ENCODE measurements around the gene PPM1F. TPM values are rescaled to one million over a fixed set of nuclear protein-coding genes. Genes with fewer than 3 reads are reported as not detected.

Gene PPM1F
- total and polyA plus RNA-seq, 2 experiments from 2014 or later: 15.1 to 41.6 TPM

- no peaks in the 10 kb centered on the region for H3K9me2 ChIP-seq (ENCODE audit: insufficient read depth)
- no peak overlapping the region for H2AFZ ChIP-seq
- peaks cover 52% of the 10 kb centered on the region for H3K79me2 ChIP-seq (ENCODE audit: insufficient read depth)
- H3K4me2 ChIP-seq (ENCODE audit: unreplicated experiment): no peak overlapping the region
- no peaks in the 10 kb centered on the region for H3K36me3 ChIP-seq (ENCODE audit: low read depth)
- H4K20me1 ChIP-seq (ENCODE audit: insufficient read depth): no peaks in the 10 kb centered on the region
- H3K9me3 ChIP-seq (ENCODE audit: low read depth): no peaks in the 10 kb centered on the region
- TF ChIP-seq EZH2phosphoT487 (IDR thresholded peaks at IDR 0.05; ENCODE audit: insufficient read depth, low read depth) (no peak), EZH2 (IDR thresholded peaks at IDR 0.05; ENCODE audit: insufficient read depth, poor library complexity, severe bottlenecking) (no peak)
- H3K4me3 ChIP-seq: no peak overlapping the region
- H3K27me3 ChIP-seq (replicated peaks; ENCODE audit: insufficient read depth): no peaks in the 10 kb centered on the region
- 87 to 88% methylated on average over 7 of the region's 7 CpGs for WGBS, 2 experiments (ENCODE audit: low coverage in 1 of 2, low lambda C conversion rate in 2 of 2, missing lambda C conversion rate in 2 of 2)
- DNase-seq: no peak
- no peak overlapping the region for H3K27ac ChIP-seq
- H3K9ac ChIP-seq: no peak overlapping the region
- H3F3A ChIP-seq (ENCODE audit: insufficient read depth): no peaks in the 10 kb centered on the region
- in situ Hi-C loops (cut with MboI): no loop called here
- H3K4me1 ChIP-seq (ENCODE audit: insufficient read depth): no peaks in the 10 kb centered on the region; the same call in 1 of the 2 replicates
Observed at GRCh38 chr22:21980547-21980946, 27.9 kb upstream of the PPM1F start.

GRCh38 chr22:21978564-21979386, 26.1 kb upstream of the PPM1F start:
- no peaks in the 10 kb centered on the region for H3K36me3 ChIP-seq (ENCODE audit: low read depth)
- no peaks in the 10 kb centered on the region for H3K9me3 ChIP-seq (ENCODE audit: low read depth)
- no peak overlapping the region for H3K27ac ChIP-seq
- WGBS, 2 experiments (ENCODE audit: low coverage in 1 of 2, low lambda C conversion rate in 2 of 2, missing lambda C conversion rate in 2 of 2): 84% methylated on average over 11 of the region's 11 CpGs
- H3K4me2 ChIP-seq (ENCODE audit: unreplicated experiment): no peak overlapping the region
- DNase-seq: no peak
- H3K4me3 ChIP-seq: no peak overlapping the region
- no peaks in the 10 kb centered on the region for H4K20me1 ChIP-seq (ENCODE audit: insufficient read depth)
- TF ChIP-seq EZH2phosphoT487 (IDR thresholded peaks at IDR 0.05; ENCODE audit: insufficient read depth, low read depth) (no peak), EZH2 (IDR thresholded peaks at IDR 0.05; ENCODE audit: insufficient read depth, poor library complexity, severe bottlenecking) (no peak)
- H3K4me1 ChIP-seq (ENCODE audit: insufficient read depth): no peaks in the 10 kb centered on the region; the same call in 1 of the 2 replicates
- no peaks in the 10 kb centered on the region for H3K27me3 ChIP-seq (replicated peaks; ENCODE audit: insufficient read depth)
- H3K9me2 ChIP-seq (ENCODE audit: insufficient read depth): no peaks in the 10 kb centered on the region
- in situ Hi-C loops (cut with MboI): no loop called here
- no peak overlapping the region for H2AFZ ChIP-seq
- no peak overlapping the region for H3K9ac ChIP-seq
- H3F3A ChIP-seq (ENCODE audit: insufficient read depth): no peaks in the 10 kb centered on the region
- H3K79me2 ChIP-seq (ENCODE audit: insufficient read depth): peaks cover 54% of the 10 kb centered on the region

- H3K79me2 ChIP-seq (ENCODE audit: insufficient read depth): peaks cover 53% of the 10 kb centered on the region
- H2AFZ ChIP-seq: no peak overlapping the region
- no peak for TF ChIP-seq EZH2phosphoT487 (IDR thresholded peaks at IDR 0.05; ENCODE audit: insufficient read depth, low read depth)
- TF ChIP-seq EZH2 (IDR thresholded peaks at IDR 0.05; ENCODE audit: insufficient read depth, poor library complexity, severe bottlenecking): no peak
- H3K4me3 ChIP-seq: no peak overlapping the region
- no peak for DNase-seq
- H3K9me2 ChIP-seq (ENCODE audit: insufficient read depth): no peaks in the 10 kb centered on the region
- no peak overlapping the region for H3K9ac ChIP-seq
- H3K4me2 ChIP-seq (ENCODE audit: unreplicated experiment): no peak overlapping the region
- no peaks in the 10 kb centered on the region for H3F3A ChIP-seq (ENCODE audit: insufficient read depth)
- H3K4me1 ChIP-seq (ENCODE audit: insufficient read depth): no peaks in the 10 kb centered on the region; the same call in 1 of the 2 replicates
- no peaks in the 10 kb centered on the region for H3K27me3 ChIP-seq (replicated peaks; ENCODE audit: insufficient read depth)
- no peaks in the 10 kb centered on the region for H3K9me3 ChIP-seq (ENCODE audit: low read depth)
- no peak overlapping the region for H3K27ac ChIP-seq
- H3K36me3 ChIP-seq (ENCODE audit: low read depth): no peaks in the 10 kb centered on the region
- WGBS, 2 experiments (ENCODE audit: low coverage in 1 of 2, low lambda C conversion rate in 2 of 2, missing lambda C conversion rate in 2 of 2): 95 to 100% methylated on average over 1 of the region's 1 CpG
- H4K20me1 ChIP-seq (ENCODE audit: insufficient read depth): no peaks in the 10 kb centered on the region
- in situ Hi-C loops (cut with MboI): no loop called here
Observed at GRCh38 chr22:21977814-21978213, 25.2 kb upstream of the PPM1F start.

GRCh38 chr22:21975854-21976345, 23.3 kb upstream of the PPM1F start:
- no peak overlapping the region for H3K27ac ChIP-seq
- no peaks in the 10 kb centered on the region for H3K9me3 ChIP-seq (ENCODE audit: low read depth)
- no peak overlapping the region for H3K4me2 ChIP-seq (ENCODE audit: unreplicated experiment)
- no peaks in the 10 kb centered on the region for H3K27me3 ChIP-seq (replicated peaks; ENCODE audit: insufficient read depth)
- in situ Hi-C loops (cut with MboI): no loop called here
- H3K4me3 ChIP-seq: no peak overlapping the region
- H2AFZ ChIP-seq: no peak overlapping the region
- no peak overlapping the region for H3K9ac ChIP-seq
- no peaks in the 10 kb centered on the region for H4K20me1 ChIP-seq (ENCODE audit: insufficient read depth)
- DNase-seq: no peak
- H3K4me1 ChIP-seq (ENCODE audit: insufficient read depth): no peaks in the 10 kb centered on the region; the same call in 1 of the 2 replicates
- H3K36me3 ChIP-seq (ENCODE audit: low read depth): 0 out of 2 replicates have a peak, but pooled peaks cover 4% of the 10 kb centered on the region
- H3K79me2 ChIP-seq (ENCODE audit: insufficient read depth): peaks cover 33% of the 10 kb centered on the region
- 86 to 92% methylated on average over 5 of the region's 5 CpGs for WGBS, 2 experiments (ENCODE audit: low coverage in 1 of 2, low lambda C conversion rate in 2 of 2, missing lambda C conversion rate in 2 of 2)
- H3K9me2 ChIP-seq (ENCODE audit: insufficient read depth): no peaks in the 10 kb centered on the region
- H3F3A ChIP-seq (ENCODE audit: insufficient read depth): no peaks in the 10 kb centered on the region
- TF ChIP-seq EZH2phosphoT487 (IDR thresholded peaks at IDR 0.05; ENCODE audit: insufficient read depth, low read depth): no peak
- TF ChIP-seq EZH2 (IDR thresholded peaks at IDR 0.05; ENCODE audit: insufficient read depth, poor library complexity, severe bottlenecking): no peak
